H9 (cell line): ENCODE results near the gene POLD3. TPM values are rescaled to one million over a fixed set of nuclear protein-coding genes. Genes with fewer than 3 reads are reported as not detected.

Experiments
- DNase-seq: peaks from one replicate; pipeline ENCODE4 v3.0.0-alpha.2; 2017
- H2AFZ ChIP-seq: one replicate; pipeline ENCODE4 v1.6.1; 2013; ENCODE audit warnings: mild to moderate bottlenecking, low read length, control low read depth, moderate library complexity
- H2AK5ac ChIP-seq: 2 replicates; pipeline ENCODE4 v1.6.1; 2013; ENCODE audit warnings: low read length, control low read depth, mixed read lengths; ENCODE audit not compliant: insufficient read length
- H2BK120ac ChIP-seq: one replicate; pipeline ENCODE4 v1.6.1; 2013; ENCODE audit warnings: low read depth, mild to moderate bottlenecking, low read length, control low read depth, inconsistent platforms; ENCODE audit not compliant: poor library complexity, severe bottlenecking
- H2BK12ac ChIP-seq: 2 replicates; pipeline ENCODE4 v1.6.1; 2013; ENCODE audit warnings: low read length, control low read depth, mixed read lengths, low read depth; ENCODE audit not compliant: insufficient read length
- H2BK15ac ChIP-seq: 2 replicates; pipeline ENCODE4 v1.6.1; 2013; ENCODE audit warnings: low read depth, low read length, control low read depth
- H2BK20ac ChIP-seq: one replicate; pipeline ENCODE4 v1.6.1; 2013; ENCODE audit warnings: low read depth, mild to moderate bottlenecking, low read length, control low read depth, inconsistent platforms; ENCODE audit not compliant: poor library complexity, severe bottlenecking
- H2BK5ac ChIP-seq: 2 replicates; pipeline ENCODE4 v1.6.1; 2013; ENCODE audit warnings: low read length, control low read depth, mixed read lengths; ENCODE audit not compliant: insufficient read length
- H3K14ac ChIP-seq: 2 replicates; pipeline ENCODE4 v1.6.1; 2013; ENCODE audit warnings: low read length, control low read depth; ENCODE audit not compliant: insufficient read depth
- H3K18ac ChIP-seq: 2 replicates; pipeline ENCODE4 v1.6.1; 2013; ENCODE audit warnings: low read depth, mild to moderate bottlenecking, mixed read lengths, low read length, control low read depth; ENCODE audit not compliant: insufficient read length
- H3K23ac ChIP-seq: 2 replicates; pipeline ENCODE4 v1.6.1; 2013; ENCODE audit warnings: low read length, control low read depth, mixed read lengths, low read depth; ENCODE audit not compliant: insufficient read length
- H3K23me2 ChIP-seq: 2 replicates; pipeline ENCODE4 v1.6.1; 2013; ENCODE audit warnings: low read depth, mild to moderate bottlenecking, mixed read lengths, low read length, control low read depth; ENCODE audit not compliant: insufficient read length, poor library complexity, severe bottlenecking
- H3K27ac ChIP-seq: 2 replicates; pipeline ENCODE4 v1.5.1; 2013; ENCODE audit warnings: low read length, control low read depth, mixed read lengths, low read depth; ENCODE audit not compliant: insufficient read length
- H3K27me3 ChIP-seq: 2 replicates; pipeline ENCODE4 v1.6.1; 2013; ENCODE audit warnings: low read length, control low read depth, inconsistent platforms; ENCODE audit not compliant: insufficient read depth
- H3K4ac ChIP-seq: 2 replicates; pipeline ENCODE4 v1.6.1; 2013; ENCODE audit warnings: low read depth, mild to moderate bottlenecking, control low read depth, inconsistent platforms, low read length, moderate library complexity
- H3K4me1 ChIP-seq: 2 replicates; pipeline ENCODE4 v1.6.1; 2013; ENCODE audit warnings: low read length, control low read depth, inconsistent platforms; ENCODE audit not compliant: insufficient read depth
- H3K4me2 ChIP-seq: 2 replicates; pipeline ENCODE4 v1.6.1; 2013; ENCODE audit warnings: low read length, control low read depth, mixed read lengths; ENCODE audit not compliant: insufficient read length, insufficient read depth
- H3K56ac ChIP-seq: 2 replicates; pipeline ENCODE4 v1.6.1; 2013; ENCODE audit warnings: low read depth, mild to moderate bottlenecking, mixed read lengths, low read length, control low read depth; ENCODE audit not compliant: insufficient read length
- H3K79me1 ChIP-seq: 2 replicates; pipeline ENCODE4 v1.6.1; 2013; ENCODE audit warnings: low read depth, mild to moderate bottlenecking, moderate library complexity, low read length, control low read depth, inconsistent platforms; ENCODE audit not compliant: insufficient read depth, poor library complexity, severe bottlenecking
- H3K79me2 ChIP-seq: 2 replicates; pipeline ENCODE4 v1.6.1; 2013; ENCODE audit warnings: low read length, control low read depth, inconsistent platforms; ENCODE audit not compliant: insufficient read depth
- H3K9ac ChIP-seq: 2 replicates; pipeline ENCODE4 v1.6.1; 2013; ENCODE audit warnings: low read length, control low read depth, mixed read lengths; ENCODE audit not compliant: insufficient read length; ENCODE audit errors: extremely low read depth
- H3K9me3 ChIP-seq: one replicate; pipeline ENCODE4 v1.6.1; 2013; ENCODE audit warnings: low read depth, low read length, inconsistent platforms; ENCODE audit not compliant: control insufficient read depth
- H3T11ph ChIP-seq: one replicate; pipeline ENCODE4 v1.6.1; 2013; ENCODE audit warnings: mild to moderate bottlenecking, low read length, control low read depth, inconsistent platforms
- H4K20me1 ChIP-seq: one replicate; pipeline ENCODE4 v1.6.1; 2013; ENCODE audit not compliant: control insufficient read depth, insufficient read length, insufficient read depth
- H4K5ac ChIP-seq: 2 replicates; pipeline ENCODE4 v1.6.1; 2013; ENCODE audit warnings: low read depth, mild to moderate bottlenecking, mixed read lengths, low read length, control low read depth; ENCODE audit not compliant: insufficient read length
- H4K8ac ChIP-seq: replicated peaks from 2 replicates; pipeline ENCODE4 v1.6.1; 2013; ENCODE audit warnings: low read length, control low read depth, mixed read lengths, low read depth; ENCODE audit not compliant: insufficient read length
- H4K91ac ChIP-seq: 2 replicates; pipeline ENCODE4 v1.6.1; 2013; ENCODE audit warnings: low read depth, mild to moderate bottlenecking, moderate library complexity, mixed read lengths, low read length, control low read depth; ENCODE audit not compliant: insufficient read length
- H3K27ac Mint-ChIP-seq, 3 experiments: 2 replicates in 2 of 3; 3 replicates in 1 of 3; pipeline ENCODE4 v1.8.0; 2020 to 2021; ENCODE audit warnings: mixed read lengths in 3 of 3, mild to moderate bottlenecking in 1 of 3, moderate library complexity in 1 of 3
- H3K27me3 Mint-ChIP-seq: 2 replicates; pipeline ENCODE4 v1.8.0; 2021; ENCODE audit warnings: low read depth, mild to moderate bottlenecking, moderate library complexity, mixed read lengths
- H3K36me3 Mint-ChIP-seq, 3 experiments: 2 replicates in 2 of 3; 3 replicates in 1 of 3; pipeline ENCODE4 v1.8.0; 2020 to 2021; ENCODE audit warnings: low read depth in 3 of 3, mixed read lengths in 3 of 3; ENCODE audit not compliant: insufficient read depth in 1 of 3
- H3K4me1 Mint-ChIP-seq, 2 experiments: 2 replicates each; pipeline ENCODE4 v1.8.0; 2020; ENCODE audit warnings: mixed read lengths in 2 of 2
- H3K4me3 Mint-ChIP-seq, 2 experiments: 2 replicates in 1 of 2; 3 replicates in 1 of 2; pipeline ENCODE4 v1.8.0; 2020 to 2021; ENCODE audit warnings: mild to moderate bottlenecking in 2 of 2, mixed read lengths in 2 of 2, moderate library complexity in 1 of 2
- H3K9me3 Mint-ChIP-seq, 2 experiments: 2 replicates in 1 of 2; 3 replicates in 1 of 2; pipeline ENCODE4 v1.8.0; 2020; ENCODE audit warnings: mild to moderate bottlenecking in 2 of 2, mixed read lengths in 2 of 2, moderate library complexity in 1 of 2
- CTCF ChIP-seq: fragments of 200-600 bp; sonication (generic); conservative IDR thresholded peaks from 3 replicates; pipeline ENCODE4 v1.8.0; 2021; ENCODE audit warnings: antibody characterized with exemption, mild to moderate bottlenecking
- WGBS: extraction: QIAGEN DNeasy Blood & Tissue Kit; methylation state at CpG from one replicate; pipeline ENCODE4 v1.1.7; 2013; ENCODE audit warnings: missing lambda C conversion rate, low lambda C conversion rate, mixed read lengths; ENCODE audit not compliant: insufficient read length; ENCODE audit errors: extremely low coverage; 5-methylcytosine and 5-hydroxymethylcytosine counted together
- total RNA-seq: library from RNA; stranded (reverse); gene quantifications from 2 replicates; pipeline ENCODE4 v1.2.1, GENCODE V29; 2021

Gene POLD3
- total RNA-seq, 1 experiment from 2014 or later: 34.1 TPM

GRCh38 chr11:74641905-74642304, 49.5 kb downstream of the POLD3 start:
- H3K27me3 Mint-ChIP-seq: no peaks in the 10 kb centered on the region
- no peaks in the 10 kb centered on the region for H3K9me3 Mint-ChIP-seq
- no peak overlapping the region for H4K8ac ChIP-seq
- H2BK5ac ChIP-seq: no peak overlapping the region
- no peak overlapping the region for H4K5ac ChIP-seq
- no peak overlapping the region for H2BK12ac ChIP-seq
- H3T11ph ChIP-seq: no peak overlapping the region
- peaks cover 7 to 35% (median 22%) of the 10 kb centered on the region in 3 experiments; a peak in 6 of 7 replicates for H3K36me3 Mint-ChIP-seq
- H3K23ac ChIP-seq: no peak overlapping the region
- H4K20me1 ChIP-seq: no peaks in the 10 kb centered on the region
- no peak overlapping the region for H3K56ac ChIP-seq
- no peaks in the 10 kb centered on the region for H3K79me2 ChIP-seq
- H2BK15ac ChIP-seq: no peak overlapping the region
- no peak overlapping the region for H2BK120ac ChIP-seq
- no peak overlapping the region for H3K4me3 Mint-ChIP-seq
- TF ChIP-seq CTCF: no peak
- H3K4me2 ChIP-seq: no peak overlapping the region
- no peak overlapping the region for H3K9ac ChIP-seq
- no peaks in the 10 kb centered on the region for H3K27me3 ChIP-seq
- H3K18ac ChIP-seq: no peak overlapping the region
- H3K27ac Mint-ChIP-seq: no peak overlapping the region
- H2BK20ac ChIP-seq: no peak overlapping the region
- H3K4ac ChIP-seq: no peak overlapping the region
- no peaks in the 10 kb centered on the region for H3K79me1 ChIP-seq
- WGBS: no CpG with 5 or more reads among the region's 4 CpGs
- DNase-seq: no peak
- H3K4me1 Mint-ChIP-seq: peaks cover 4% of the 10 kb centered on the region in 2 experiments; a peak in 3 of 4 replicates
- no peaks in the 10 kb centered on the region for H3K9me3 ChIP-seq
- H3K23me2 ChIP-seq: no peaks in the 10 kb centered on the region
- H4K91ac ChIP-seq: no peak overlapping the region
- no peak overlapping the region for H2AFZ ChIP-seq
- H3K4me1 ChIP-seq: no peaks in the 10 kb centered on the region
- no peak overlapping the region for H3K14ac ChIP-seq
- H2AK5ac ChIP-seq: no peak overlapping the region
- no peak overlapping the region for H3K27ac ChIP-seq
